Loucy (cell line): Measurements from ENCODE around the gene TP53INP2.

Experiments used
- CTCF ChIP-seq: fragments of 200-600 bp; sonication (generic); conservative IDR thresholded peaks from 2 replicates; pipeline ENCODE4 v1.5.1; 2014; ENCODE audit warnings: mild to moderate bottlenecking, antibody characterized with exemption, low read length
- EZH2phosphoT487 ChIP-seq: fragments of 200-600 bp; IDR thresholded peaks from 2 replicates; pipeline ENCODE4 v1.6.1; 2018; ENCODE audit warnings: antibody characterized with exemption, mild to moderate bottlenecking, moderate library complexity, borderline replicate concordance

- no peak for TF ChIP-seq CTCF
- TF ChIP-seq EZH2phosphoT487: no peak
These were observed 46.3 kb downstream of the TP53INP2 start for GRCh38 chr20:34750484-34750883.
